Stimulated activated CD4-positive, alpha-beta T cell treated with anti-CD3 and anti-CD28 coated beads, Interleukin-2, amount 100 ng/mL, for 48 hours (primary cell): ENCODE results near the gene CCDC66.

ENCODE experiments used
- DNase-seq, 2 donors: peaks; one replicate each; pipeline ENCODE4 v3.0.0-alpha.2; 2020

Gene CCDC66

DNA sequence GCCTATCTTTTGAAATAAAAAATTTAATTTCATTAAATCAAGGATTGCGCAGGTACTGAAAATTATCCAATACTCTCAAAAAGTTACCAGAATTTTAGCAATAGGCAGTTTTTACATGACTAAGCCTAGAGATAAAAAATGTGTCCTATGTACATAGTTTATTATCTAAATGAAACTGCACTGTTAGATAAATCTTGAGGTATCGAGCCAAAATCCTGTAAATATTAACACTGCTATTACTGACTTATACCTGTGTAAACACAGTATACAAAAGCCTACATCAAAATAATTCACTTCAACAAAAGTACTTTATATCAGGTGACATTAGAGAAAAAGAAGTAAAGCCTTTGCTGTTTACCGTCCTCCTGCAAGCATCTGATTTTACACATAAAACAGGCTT lies 65.4 kb downstream of the CCDC66 start:
- DNase-seq, result no peak

DNA sequence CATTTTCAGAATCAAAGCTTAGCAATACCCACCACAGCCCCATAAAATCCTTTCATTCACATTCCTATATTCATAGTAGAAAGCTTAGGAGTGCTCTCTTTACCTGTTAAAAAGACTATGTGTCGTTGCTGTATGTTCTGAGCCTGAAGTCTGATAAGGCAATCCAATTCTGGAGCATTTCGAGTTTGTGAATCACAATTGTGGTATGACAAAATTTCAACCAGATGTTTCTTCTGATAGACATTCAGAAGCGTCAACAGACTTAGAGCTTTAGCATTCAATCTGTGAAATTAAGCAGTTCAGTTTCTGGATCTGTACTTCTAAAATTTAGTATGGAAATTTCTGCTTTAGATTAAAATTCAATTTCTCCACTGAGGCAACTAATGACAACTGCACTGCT lies 67.8 kb downstream of the CCDC66 start:
- DNase-seq, result no peak

DNA sequence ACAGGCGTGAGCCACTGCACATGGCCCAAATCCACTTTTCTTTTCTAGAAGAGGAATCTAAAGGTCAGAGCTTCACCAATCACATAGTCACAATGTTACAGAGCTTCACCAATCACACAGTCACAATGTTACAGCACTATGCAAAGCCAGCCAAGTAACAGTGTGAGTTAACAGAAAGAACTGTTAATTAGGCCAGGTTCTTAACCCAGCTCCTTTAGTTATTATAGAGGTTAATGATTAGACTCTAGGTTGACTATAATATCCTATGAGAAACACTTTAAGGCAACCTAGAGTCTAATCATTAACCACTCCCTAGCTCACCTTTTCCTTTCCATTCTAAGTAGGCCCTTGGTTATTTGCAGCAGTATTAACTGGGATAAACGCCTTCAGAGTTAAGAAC lies 72.1 kb downstream of the CCDC66 start:
- no peak for DNase-seq

DNA sequence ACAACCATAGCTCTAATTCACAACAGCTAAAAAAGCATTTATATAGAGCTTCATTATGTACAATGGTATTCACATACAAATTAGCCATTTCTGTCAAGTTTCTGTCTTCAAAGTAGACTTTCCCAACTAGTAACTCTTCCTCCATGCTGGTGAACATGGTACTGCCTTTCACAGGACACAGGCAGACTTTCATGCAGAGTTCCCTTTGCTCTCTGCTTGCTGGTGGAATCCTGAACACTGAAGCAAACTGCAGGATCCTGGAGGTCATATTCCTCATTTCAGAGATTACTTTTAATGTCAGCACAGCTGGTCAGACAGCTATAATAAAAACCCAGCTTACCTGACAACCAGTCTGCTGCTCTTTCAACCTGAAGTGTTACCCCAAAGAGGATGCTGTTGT lies 72.5 kb downstream of the CCDC66 start:
- DNase-seq, result no peak

DNA sequence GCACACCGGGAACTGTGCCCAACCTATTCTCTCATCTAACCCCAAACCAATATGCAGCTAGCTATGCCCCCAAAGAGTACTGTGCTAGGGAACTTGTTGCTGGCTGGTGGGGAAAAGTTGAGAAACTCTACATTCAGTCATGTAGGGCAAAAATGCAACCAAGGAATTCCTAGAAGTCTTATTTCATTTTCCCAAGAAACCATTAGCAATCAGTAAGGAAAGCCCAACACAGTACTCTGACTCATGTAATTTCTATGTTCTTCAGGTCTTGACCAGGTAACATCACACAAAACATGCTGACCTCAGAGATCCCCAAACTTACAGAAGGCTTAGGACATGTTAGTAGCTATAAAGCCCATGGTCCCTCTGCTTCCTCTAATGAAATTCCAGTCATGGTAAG lies 74.0 kb downstream of the CCDC66 start:
- no peak for DNase-seq

DNA sequence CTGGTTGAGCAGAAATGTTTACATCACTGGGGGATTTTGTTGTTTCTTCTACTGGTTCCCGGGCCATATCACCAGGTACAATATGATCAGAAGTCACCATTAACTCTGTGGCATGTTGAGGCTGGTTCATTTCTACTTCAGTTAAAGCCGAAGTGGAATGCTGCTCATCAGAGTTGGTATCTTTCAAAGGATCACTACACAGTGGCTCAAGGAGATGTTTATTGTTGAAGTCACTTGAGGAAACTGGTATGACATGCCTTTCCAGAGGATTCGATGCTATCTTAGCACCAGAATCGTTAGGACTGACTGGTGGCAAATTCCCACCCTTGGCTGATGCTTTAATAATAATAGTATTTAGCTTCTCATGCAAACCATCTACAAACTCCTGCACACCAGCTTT lies 76.2 kb downstream of the CCDC66 start:
- no peak for DNase-seq

DNA sequence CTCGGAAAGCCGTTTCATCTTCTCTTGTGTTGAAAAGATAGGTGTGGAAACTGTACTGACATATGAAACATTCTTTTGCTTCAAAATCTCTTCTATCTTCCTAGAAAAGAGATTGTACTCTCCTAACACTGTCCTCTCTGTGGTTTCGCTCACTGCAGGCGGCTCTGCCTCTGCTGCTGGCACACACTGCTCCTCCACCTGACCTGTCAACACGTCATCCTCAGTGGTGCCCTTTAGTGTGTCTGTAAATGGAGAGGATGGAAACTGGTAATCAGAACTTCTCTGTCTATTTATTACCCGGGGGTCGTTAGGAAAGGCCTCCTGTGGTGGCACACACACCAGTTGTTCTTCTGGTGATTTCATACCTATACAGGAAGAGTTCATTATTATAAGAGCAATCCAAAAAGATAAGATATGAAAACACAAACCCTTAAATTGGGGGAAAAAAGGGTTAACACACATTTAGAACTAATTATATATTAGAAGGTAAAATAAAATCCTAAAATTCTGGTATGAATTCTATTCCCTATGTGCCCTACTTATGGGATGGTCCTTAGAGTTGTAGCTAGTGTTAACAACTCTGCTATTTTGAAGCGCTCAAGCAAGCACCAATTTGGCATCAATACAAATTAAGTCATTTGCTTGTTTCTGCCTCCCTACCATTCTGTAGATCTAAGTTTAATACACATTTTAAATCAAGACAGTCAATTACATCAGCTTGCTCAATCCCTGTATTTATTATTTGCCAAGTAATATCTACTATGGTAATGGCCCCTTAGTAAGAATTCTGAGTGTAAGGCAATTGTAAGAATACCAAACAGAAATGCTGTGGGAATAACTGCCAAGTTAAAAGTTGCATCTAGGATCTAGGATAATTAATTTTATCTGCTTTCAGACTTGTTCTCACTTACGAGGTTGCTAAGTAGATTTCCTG lies 76.9 kb downstream of the CCDC66 start:
- DNase-seq, result no peak

DNA sequence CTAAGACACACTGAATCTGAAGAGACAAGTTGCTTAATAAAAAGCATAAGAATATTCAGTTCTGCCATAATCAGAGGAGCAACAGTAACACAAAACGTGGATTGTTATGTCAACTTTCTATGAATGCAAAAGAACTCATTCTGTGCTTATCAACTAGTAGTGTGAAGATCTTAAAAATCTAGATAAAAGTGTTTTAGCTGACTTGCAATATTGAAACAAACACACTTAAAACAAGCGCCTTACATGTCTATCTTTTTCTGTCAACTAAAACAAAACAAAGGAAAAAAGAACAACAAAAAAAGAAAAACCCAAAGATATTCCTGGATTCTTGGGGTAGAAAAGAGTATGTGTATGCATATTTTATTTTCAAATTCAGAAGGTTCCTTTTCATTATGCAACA lies 88.4 kb downstream of the CCDC66 start:
- DNase-seq, result no peak

DNA sequence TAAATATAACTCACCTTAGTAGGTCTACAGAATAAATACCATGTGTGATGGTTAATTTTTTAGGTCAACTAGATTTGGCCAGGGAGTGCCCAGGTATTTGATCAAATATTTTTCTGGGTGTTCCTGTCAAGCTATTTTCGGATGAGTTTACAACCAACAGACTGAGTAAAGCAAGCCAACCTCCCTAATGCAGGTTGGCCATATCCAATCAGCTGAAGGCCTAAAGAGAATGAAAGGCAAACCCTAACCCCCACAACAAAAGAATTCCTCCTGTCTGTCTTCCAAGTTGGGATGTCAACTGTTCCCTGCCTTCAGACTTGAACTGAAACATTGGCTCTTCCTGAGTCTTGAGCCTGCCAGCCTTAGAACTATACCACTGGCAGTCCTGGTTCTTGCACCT lies 97.5 kb downstream of the CCDC66 start:
- no peak for DNase-seq

DNA sequence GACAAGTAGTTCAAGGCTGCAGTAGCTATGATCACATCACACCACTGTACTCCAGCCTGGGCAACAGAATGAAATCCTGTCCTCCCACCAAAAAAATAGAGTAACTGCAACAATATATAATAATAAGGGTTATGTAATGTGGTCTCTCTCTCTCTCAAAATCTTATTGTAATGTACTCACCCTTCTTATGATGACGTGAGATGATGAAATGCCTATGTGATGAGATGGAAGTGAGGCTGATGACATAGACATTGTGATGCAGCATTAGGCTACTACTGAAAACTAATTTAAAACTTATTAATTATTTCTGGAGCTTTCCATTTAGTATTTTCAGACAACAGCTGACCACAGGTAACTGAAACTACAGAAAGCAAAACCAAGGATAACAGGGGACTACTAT lies 98.7 kb downstream of the CCDC66 start:
- DNase-seq, result no peak

DNA sequence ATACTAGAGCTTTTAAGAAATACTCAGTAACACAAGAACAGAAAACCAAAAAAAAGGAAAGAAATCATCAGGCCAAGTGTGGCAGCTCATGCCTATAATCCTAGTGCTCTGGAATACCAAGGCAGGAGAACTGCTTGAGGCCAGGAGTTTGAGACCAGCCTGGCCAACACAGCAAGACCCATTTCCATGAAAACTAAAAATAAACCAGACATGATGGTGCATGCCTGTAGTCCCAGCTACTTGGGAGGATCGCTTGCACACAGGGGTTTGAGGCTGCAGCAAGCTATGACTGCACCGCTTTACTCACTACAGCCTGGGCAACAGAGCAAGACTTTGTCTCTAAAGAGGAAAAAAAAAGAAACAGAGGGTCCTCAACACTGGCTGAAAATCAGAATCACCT lies 107.8 kb downstream of the CCDC66 start:
- DNase-seq, result no peak

DNA sequence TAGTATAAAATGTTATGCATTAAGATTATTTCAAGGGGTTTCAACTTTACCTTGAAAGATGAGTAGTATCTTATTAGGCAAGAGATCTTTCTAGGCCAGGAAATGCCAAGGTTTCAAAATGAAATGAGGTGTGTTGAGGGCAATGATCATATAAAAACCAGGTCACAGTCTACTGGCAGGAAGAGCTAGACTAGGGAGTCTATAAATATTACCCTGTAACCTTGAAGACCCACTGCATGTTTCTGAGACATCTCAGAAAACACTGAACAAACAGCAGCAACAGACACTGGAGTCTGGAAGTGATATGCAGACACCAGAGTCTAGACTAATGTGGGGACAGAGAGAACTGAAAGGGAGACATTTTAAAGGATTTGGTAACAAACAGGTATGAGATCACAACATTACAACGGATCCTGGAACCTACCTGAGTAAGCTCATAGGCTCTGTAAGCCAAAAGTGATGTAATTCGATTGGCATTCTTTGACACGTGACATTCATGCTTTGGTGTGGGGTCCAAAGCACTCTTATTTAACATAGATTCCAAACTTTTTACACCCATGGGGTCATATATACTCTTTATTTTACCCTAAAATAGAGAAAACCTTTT lies 111.1 kb downstream of the CCDC66 start:
- no peak for DNase-seq
